ENCODE measurements around the gene ASB7. TPM values are rescaled to one million over a fixed set of nuclear protein-coding genes. Genes with fewer than 3 reads are reported as not detected.
"Not testable (repeated sequence)": the region's sequence is repeated elsewhere in the genome, so short reads cannot be mapped to it uniquely, and the experiment has no call there.

The ASB7 gene
- total RNA-seq, 1 experiment from 2014 or later: 12.1 TPM

- DNase-seq (ENCODE audit: low read depth): no peak
Measured at GRCh38 chr15:100650685-100651084, 48.3 kb downstream of the ASB7 start.

- no peak for DNase-seq (ENCODE audit: low read depth)
Measured at GRCh38 chr15:100651253-100651652, 48.9 kb downstream of the ASB7 start.

GRCh38 chr15:100652116-100652515 is 49.7 kb downstream of the ASB7 start:
- DNase-seq (ENCODE audit: low read depth): no peak

GRCh38 chr15:100653608-100654007 is 51.2 kb downstream of the ASB7 start:
- DNase-seq (ENCODE audit: low read depth): no peak

- no peak for DNase-seq (ENCODE audit: low read depth)
Measured at GRCh38 chr15:100658895-100659294, 56.5 kb downstream of the ASB7 start.

- DNase-seq (ENCODE audit: low read depth): no peak
Measured at GRCh38 chr15:100661156-100661555, 58.8 kb downstream of the ASB7 start.

GRCh38 chr15:100663086-100663914 is 60.9 kb downstream of the ASB7 start:
- peak; percentile 51 for DNase-seq (ENCODE audit: low read depth)

GRCh38 chr15:100663915-100664281 is 61.5 kb downstream of the ASB7 start:
- DNase-seq (ENCODE audit: low read depth): peak; percentile 48

- no peak for DNase-seq (ENCODE audit: low read depth)
Measured at GRCh38 chr15:100665570-100665969, 63.2 kb downstream of the ASB7 start.

GRCh38 chr15:100667405-100668347 is 65.3 kb downstream of the ASB7 start:
- no peak for DNase-seq (ENCODE audit: low read depth)

- DNase-seq (ENCODE audit: low read depth): no peak
Measured at GRCh38 chr15:100668348-100668745, 66.0 kb downstream of the ASB7 start.

- no peak for DNase-seq (ENCODE audit: low read depth)
Measured at GRCh38 chr15:100669260-100669659, 66.9 kb downstream of the ASB7 start.

GRCh38 chr15:100670505-100671021 is 68.2 kb downstream of the ASB7 start:
- no peak for DNase-seq (ENCODE audit: low read depth)

GRCh38 chr15:100671124-100671680 is 68.8 kb downstream of the ASB7 start:
- no peak for DNase-seq (ENCODE audit: low read depth)

- DNase-seq (ENCODE audit: low read depth): peak; percentile 61
Measured at GRCh38 chr15:100671858-100672543, 69.6 kb downstream of the ASB7 start.

- no peak for DNase-seq (ENCODE audit: low read depth)
Measured at GRCh38 chr15:100672959-100673358, 70.6 kb downstream of the ASB7 start.

- not testable (repeated sequence) for DNase-seq (ENCODE audit: low read depth)
Measured at GRCh38 chr15:100679151-100679550, 76.8 kb downstream of the ASB7 start.

- no peak for DNase-seq (ENCODE audit: low read depth)
Measured at GRCh38 chr15:100680726-100681125, 78.3 kb downstream of the ASB7 start.

- no peak for DNase-seq (ENCODE audit: low read depth)
Measured at GRCh38 chr15:100681335-100681746, 79.0 kb downstream of the ASB7 start.

GRCh38 chr15:100682468-100682867 is 80.1 kb downstream of the ASB7 start:
- DNase-seq (ENCODE audit: low read depth): no peak

- no peak for DNase-seq (ENCODE audit: low read depth)
Measured at GRCh38 chr15:100683434-100683833, 81.0 kb downstream of the ASB7 start.

GRCh38 chr15:100684591-100684990 is 82.2 kb downstream of the ASB7 start:
- DNase-seq (ENCODE audit: low read depth): no peak

Data from M059J (cell line).